H1 (cell line): ENCODE results near the gene DSTN. TPM values are rescaled to one million over a fixed set of nuclear protein-coding genes. Genes with fewer than 3 reads are reported as not detected.

ENCODE experiments used
- CEBPB ChIP-seq: IDR thresholded peaks from 2 replicates; pipeline ENCODE4 v1.6.1; 2012; ENCODE audit warnings: low read depth, low read length
- CTBP2 ChIP-seq: IDR thresholded peaks from 2 replicates; pipeline ENCODE4 v1.7.0; 2011; ENCODE audit warnings: borderline replicate concordance, mild to moderate bottlenecking, moderate library complexity, mixed read lengths, low read length; ENCODE audit not compliant: insufficient read depth, insufficient read length
- EP300 ChIP-seq, 2 experiments: IDR thresholded peaks; 1 replicate in 1 of 2; 2 replicates in 1 of 2; pipeline ENCODE4 v1.6.1; 2011 to 2012; ENCODE audit warnings: low read depth in 2 of 2, low read length in 2 of 2, mild to moderate bottlenecking in 2 of 2, borderline replicate concordance in 1 of 2, inconsistent platforms in 1 of 2, moderate library complexity in 1 of 2
- GTF2F1 ChIP-seq: IDR thresholded peaks from 2 replicates; pipeline ENCODE4 v1.6.1; 2012; ENCODE audit warnings: low read depth, low read length, improper control_type of control experiment, borderline replicate concordance
- RNF2 ChIP-seq: fragments of 200-900, 300-1000 bp; sonication (generic); IDR thresholded peaks from 2 replicates; pipeline ENCODE4 v1.7.1; 2016; ENCODE audit warnings: borderline replicate concordance, low read depth, mild to moderate bottlenecking, antibody characterized with exemption, low read length; ENCODE audit not compliant: poor library complexity, severe bottlenecking; ENCODE audit errors: missing control alignments
- SAP30 ChIP-seq: fragments of 300-600 bp; sonication (generic); IDR thresholded peaks from 2 replicates; pipeline ENCODE4 v1.7.1; 2012; ENCODE audit warnings: low read length, moderate library complexity, mild to moderate bottlenecking, inconsistent platforms; ENCODE audit not compliant: insufficient read depth, insufficient replicate concordance
- SIN3A ChIP-seq, 2 experiments: IDR thresholded peaks in 1 of 2; conservative IDR thresholded peaks in 1 of 2; 2 replicates each; pipeline ENCODE4 v1.6.1; 2011 to 2012; ENCODE audit warnings: low read length in 2 of 2, improper control_type of control experiment in 1 of 2, low read depth in 1 of 2, mild to moderate bottlenecking in 1 of 2
- polyA plus RNA-seq, 7 experiments: library from polyadenylated mRNA; depleted of rRNA in 3 of 7; stranded (reverse) in 5 of 7; unstranded in 2 of 7; fragments of >200 nt in 5 of 7; fragments of 200-250 nt in 2 of 7; gene quantifications; 1 replicate in 5 of 7; 2 replicates in 1 of 7; 4 replicates in 1 of 7; pipeline versions ENCODE4 v1.2.1 to v1.2.3, GENCODE V29; 2011 to 2013; ENCODE audit warnings: missing spikeins in 2 of 7, mixed read lengths in 2 of 7
- total RNA-seq: library from RNA; stranded (reverse); fragmentation: NEBNext Ultra II Directional; extraction: Animal tissue kit (Norgen Biotek cat#: 25700); gene quantifications from 2 replicates; pipeline ENCODE4 v1.2.1, GENCODE V29; 2021

Gene DSTN
- total and polyA plus RNA-seq, 2 of the 8 experiments (the other 6 are each of a cell fraction or from before 2014, with no cell fraction given) = 43.3 to 208 TPM

DNA sequence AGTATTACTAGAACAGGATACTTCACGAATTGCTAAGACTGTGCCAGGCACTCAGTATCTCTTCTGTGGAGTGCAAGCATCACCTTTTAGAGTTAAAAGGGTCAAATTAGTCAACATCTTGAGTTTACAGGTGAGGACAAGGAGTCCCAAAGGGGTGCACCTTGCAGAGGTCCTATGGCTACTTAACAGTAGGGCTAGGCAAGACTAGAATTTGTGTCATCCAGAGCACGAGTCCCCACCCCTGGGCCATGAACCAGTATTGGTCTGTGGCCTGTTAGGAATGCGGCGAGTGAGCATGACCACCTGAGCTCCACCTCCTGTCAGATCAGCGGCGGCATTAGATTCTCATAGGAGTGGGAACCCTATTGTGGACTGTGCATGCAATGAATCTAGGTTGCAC is 10.5 kb upstream of the DSTN start (continued):
- TF ChIP-seq CTBP2 = no peak
- TF ChIP-seq RNF2 = no peak
- no peak for TF ChIP-seq GTF2F1
- TF ChIP-seq EP300 (IDR thresholded peaks at IDR 0.05; ENCODE audit: borderline replicate concordance in 1 of 2, low read depth in 2 of 2, low read length in 2 of 2) = no peak
- no peak for TF ChIP-seq SIN3A (conservative IDR thresholded peaks at IDR 0.05 in 1 of 2, IDR thresholded peaks at IDR 0.05 in 1 of 2; ENCODE audit: low read depth in 1 of 2, low read length in 2 of 2)
- TF ChIP-seq CEBPB = no peak
- TF ChIP-seq SAP30 = no peak
